HG02759 (cell line): ENCODE results near the gene CDC25A.
"Not testable (repeated sequence)": the region's sequence is repeated elsewhere in the genome, so short reads cannot be mapped to it uniquely, and the experiment has no call there.

ENCODE experiments used
- ATAC-seq: cut with Tn5 transposase; IDR thresholded peaks from one replicate; pipeline ENCODE4 v1.9.1; 2021; ENCODE audit warnings: mild to moderate bottlenecking, moderate library complexity; ENCODE audit not compliant: unreplicated experiment

CDC25A gene

GRCh38 chr3:48188266-48189201 is at the start of gene CDC25A:
CDC25A (minus strand) TSS chr3:48188417; CDS start chr3:48187947, 470 bp downstream.
- peak; percentile 96 for ATAC-seq

- ATAC-seq, result no peak
Observed at GRCh38 chr3:48236531-48236930, 48.3 kb upstream of the CDC25A start.

- ATAC-seq, result no peak
Observed at GRCh38 chr3:48233542-48233941, 45.3 kb upstream of the CDC25A start.

GRCh38 chr3:48232734-48233133 is 44.5 kb upstream of the CDC25A start:
- ATAC-seq, result peak; percentile 55

- ATAC-seq, result no peak
Observed at GRCh38 chr3:48232232-48232631, 44.0 kb upstream of the CDC25A start.

- no peak for ATAC-seq
Observed at GRCh38 chr3:48226939-48227338, 38.7 kb upstream of the CDC25A start.

- no peak for ATAC-seq
Observed at GRCh38 chr3:48225587-48225986, 37.4 kb upstream of the CDC25A start.

- peak; percentile 68 for ATAC-seq
Observed at GRCh38 chr3:48222616-48223513, 34.6 kb upstream of the CDC25A start, which contains the start of gene CAMP. CAMP (plus strand) TSS chr3:48223495; CDS start chr3:48223512, 17 bp downstream.

- no peak for ATAC-seq
Observed at GRCh38 chr3:48220746-48221145, 32.5 kb upstream of the CDC25A start.

- ATAC-seq, result no peak
Observed at GRCh38 chr3:48219543-48219942, 31.3 kb upstream of the CDC25A start.

- no peak for ATAC-seq
Observed at GRCh38 chr3:48218537-48218936, 30.3 kb upstream of the CDC25A start.

- ATAC-seq, result no peak
Observed at GRCh38 chr3:48217449-48217848, 29.2 kb upstream of the CDC25A start.

- no peak for ATAC-seq
Observed at GRCh38 chr3:48215876-48216275, 27.7 kb upstream of the CDC25A start.

GRCh38 chr3:48215466-48215865 is 27.2 kb upstream of the CDC25A start:
- no peak for ATAC-seq

GRCh38 chr3:48215019-48215418 is 26.8 kb upstream of the CDC25A start:
- ATAC-seq, result no peak

GRCh38 chr3:48214225-48214624 is 26.0 kb upstream of the CDC25A start:
- ATAC-seq, result no peak

- not testable (repeated sequence) for ATAC-seq
Observed at GRCh38 chr3:48211776-48212175, 23.6 kb upstream of the CDC25A start.

- ATAC-seq, result not testable (repeated sequence)
Observed at GRCh38 chr3:48210534-48210933, 22.3 kb upstream of the CDC25A start.

- ATAC-seq, result no peak
Observed at GRCh38 chr3:48209445-48209844, 21.2 kb upstream of the CDC25A start.

GRCh38 chr3:48208076-48208475 is 19.9 kb upstream of the CDC25A start:
- ATAC-seq, result no peak

- no peak for ATAC-seq
Observed at GRCh38 chr3:48202632-48203031, 14.4 kb upstream of the CDC25A start.
